Stimulated activated CD8-positive, alpha-beta memory T cell treated with anti-CD3 and anti-CD28 coated beads, Interleukin-2, amount 100 ng/mL, for 48 hours (primary cell): ENCODE results near the gene CCL24.
"Not testable (repeated sequence)": the region's sequence is repeated elsewhere in the genome, so short reads cannot be mapped to it uniquely, and the experiment has no call there.

Source experiments
- DNase-seq, 2 donors: peaks; one replicate each; pipeline ENCODE4 v3.0.0-alpha.2; 2020; ENCODE audit warnings: low read depth in 2 of 2

CCL24 gene

GRCh38 chr7:75819711-75820110 is 6.1 kb upstream of the CCL24 start:
- DNase-seq: no peak

- no peak for DNase-seq
These were observed 4.9 kb upstream of the CCL24 start for GRCh38 chr7:75818472-75818871.

- DNase-seq: no peak
These were observed 3.5 kb upstream of the CCL24 start for GRCh38 chr7:75817116-75817515.

GRCh38 chr7:75815418-75816064 is 1.9 kb upstream of the CCL24 start:
- DNase-seq: no peak

GRCh38 chr7:75814407-75814947 is 871 bp upstream of the CCL24 start:
- no peak for DNase-seq

GRCh38 chr7:75813084-75813483 is 522 bp downstream of the CCL24 start:
- no peak for DNase-seq

GRCh38 chr7:75811894-75812678 is 1.5 kb downstream of the CCL24 start:
- no peak for DNase-seq

GRCh38 chr7:75809396-75809795 is 4.2 kb downstream of the CCL24 start:
- no peak for DNase-seq

GRCh38 chr7:75808106-75808505 is 5.5 kb downstream of the CCL24 start:
- DNase-seq: no peak

- DNase-seq: no peak
These were observed 6.2 kb downstream of the CCL24 start for GRCh38 chr7:75807452-75807851.

- DNase-seq: no peak
These were observed 6.9 kb downstream of the CCL24 start for GRCh38 chr7:75806560-75807307.

GRCh38 chr7:75804705-75805104 is 8.9 kb downstream of the CCL24 start:
- no peak for DNase-seq

- no peak for DNase-seq
These were observed 9.6 kb downstream of the CCL24 start for GRCh38 chr7:75804004-75804403.

- no peak for DNase-seq
These were observed 11.1 kb downstream of the CCL24 start for GRCh38 chr7:75802552-75802821.

GRCh38 chr7:75798770-75799169 is 14.8 kb downstream of the CCL24 start:
- no peak for DNase-seq

GRCh38 chr7:75796420-75796819 is 17.2 kb downstream of the CCL24 start:
- DNase-seq: no peak

- DNase-seq: no peak
These were observed 17.7 kb downstream of the CCL24 start for GRCh38 chr7:75795831-75796285.

- no peak for DNase-seq
These were observed 19.9 kb downstream of the CCL24 start for GRCh38 chr7:75793676-75794075.

GRCh38 chr7:75792567-75792966 is 21.0 kb downstream of the CCL24 start:
- not testable (repeated sequence) for DNase-seq

- DNase-seq: no peak
These were observed 24.2 kb downstream of the CCL24 start for GRCh38 chr7:75789361-75789924.

GRCh38 chr7:75788154-75788847 is 25.3 kb downstream of the CCL24 start:
- not testable (repeated sequence) for DNase-seq

- not testable (repeated sequence) for DNase-seq
These were observed 30.5 kb downstream of the CCL24 start for GRCh38 chr7:75783058-75783457.
